Astrocyte of the cerebellum (primary cell): Measurements from ENCODE around the gene CBLB.
A peak's percentile ranks its signal among the peaks of the same experiment; 100 is the strongest.

ENCODE experiments used
- DNase-seq: peaks from one replicate; pipeline ENCODE4 v3.0.0-alpha.2; 2011; ENCODE audit warnings: low read depth
- H3K4me3 ChIP-seq: 2 replicates; pipeline ENCODE4 v1.5.1; 2011; ENCODE audit warnings: mild to moderate bottlenecking, low read depth, low read length, moderate library complexity
- in situ Hi-C: cut with HindIII; loops from 2 replicates; pipeline ENCODE4 v1.10.0; 2017; ENCODE audit warnings: low sequenced_read_pairs
- TF ChIP-seq, protein P1 (sequence below): IDR thresholded peaks from 2 replicates; pipeline ENCODE4 v1.5.1; 2012; ENCODE audit warnings: low read length, low read depth, moderate library complexity, mild to moderate bottlenecking; ENCODE audit errors: missing control alignments

CBLB gene

GRCh38 chr3:105791131-105791530, 77.7 kb downstream of the CBLB start:
- in situ Hi-C loops, result no loop called here
- TF ChIP-seq, protein P1, sequence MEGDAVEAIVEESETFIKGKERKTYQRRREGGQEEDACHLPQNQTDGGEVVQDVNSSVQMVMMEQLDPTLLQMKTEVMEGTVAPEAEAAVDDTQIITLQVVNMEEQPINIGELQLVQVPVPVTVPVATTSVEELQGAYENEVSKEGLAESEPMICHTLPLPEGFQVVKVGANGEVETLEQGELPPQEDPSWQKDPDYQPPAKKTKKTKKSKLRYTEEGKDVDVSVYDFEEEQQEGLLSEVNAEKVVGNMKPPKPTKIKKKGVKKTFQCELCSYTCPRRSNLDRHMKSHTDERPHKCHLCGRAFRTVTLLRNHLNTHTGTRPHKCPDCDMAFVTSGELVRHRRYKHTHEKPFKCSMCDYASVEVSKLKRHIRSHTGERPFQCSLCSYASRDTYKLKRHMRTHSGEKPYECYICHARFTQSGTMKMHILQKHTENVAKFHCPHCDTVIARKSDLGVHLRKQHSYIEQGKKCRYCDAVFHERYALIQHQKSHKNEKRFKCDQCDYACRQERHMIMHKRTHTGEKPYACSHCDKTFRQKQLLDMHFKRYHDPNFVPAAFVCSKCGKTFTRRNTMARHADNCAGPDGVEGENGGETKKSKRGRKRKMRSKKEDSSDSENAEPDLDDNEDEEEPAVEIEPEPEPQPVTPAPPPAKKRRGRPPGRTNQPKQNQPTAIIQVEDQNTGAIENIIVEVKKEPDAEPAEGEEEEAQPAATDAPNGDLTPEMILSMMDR, result no peak
- H3K4me3 ChIP-seq, result no peak overlapping the region
- DNase-seq, result peak; percentile 38

DNA sequence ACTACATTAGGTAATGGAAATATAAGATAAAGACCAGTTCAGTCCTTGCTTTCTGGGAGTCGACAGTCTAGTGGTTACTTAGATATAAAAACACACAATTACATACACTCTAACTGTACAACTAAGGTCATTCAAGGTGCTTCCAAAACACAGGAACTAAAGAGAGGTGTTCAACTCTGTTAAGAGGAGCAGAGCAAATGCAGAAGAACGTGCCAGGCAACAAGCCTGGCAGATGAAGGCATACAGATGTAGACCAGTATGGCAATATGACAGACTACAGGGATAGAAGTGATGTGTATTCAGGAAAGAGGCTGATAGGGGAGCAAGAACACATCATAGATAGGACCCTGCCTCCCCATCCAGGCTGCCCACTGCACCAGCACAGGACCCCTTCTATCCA, 78.3 kb downstream of the CBLB start:
- DNase-seq, result no peak
- in situ Hi-C loops, result no loop called here
- TF ChIP-seq, protein P1, result no peak
- H3K4me3 ChIP-seq, result no peak overlapping the region

- no peak overlapping the region for H3K4me3 ChIP-seq
- DNase-seq, result peak; percentile 28
- in situ Hi-C loops, result no loop called here
- TF ChIP-seq, protein P1, result no peak
These were observed 80.2 kb downstream of the CBLB start for GRCh38 chr3:105788593-105788992.

DNA sequence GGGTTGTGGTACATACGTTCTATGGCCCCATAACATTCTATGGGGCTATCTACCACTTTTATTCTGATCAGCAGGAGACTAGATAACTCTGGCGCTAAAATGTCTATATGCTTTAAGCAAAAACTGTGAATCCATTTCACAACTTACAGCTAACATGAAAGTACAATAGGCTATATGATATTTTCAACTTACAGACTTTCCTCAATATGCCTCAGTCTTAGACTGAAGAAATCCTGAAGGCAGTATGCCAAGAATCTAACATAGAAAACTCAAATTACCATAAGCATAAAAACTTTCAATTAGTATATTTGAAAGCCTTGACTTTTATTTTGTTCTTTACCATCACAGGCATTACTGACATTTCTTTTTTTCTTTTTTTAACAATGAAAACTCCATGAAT, 81.4 kb downstream of the CBLB start:
- TF ChIP-seq, protein P1, result no peak
- H3K4me3 ChIP-seq, result no peak overlapping the region

DNA sequence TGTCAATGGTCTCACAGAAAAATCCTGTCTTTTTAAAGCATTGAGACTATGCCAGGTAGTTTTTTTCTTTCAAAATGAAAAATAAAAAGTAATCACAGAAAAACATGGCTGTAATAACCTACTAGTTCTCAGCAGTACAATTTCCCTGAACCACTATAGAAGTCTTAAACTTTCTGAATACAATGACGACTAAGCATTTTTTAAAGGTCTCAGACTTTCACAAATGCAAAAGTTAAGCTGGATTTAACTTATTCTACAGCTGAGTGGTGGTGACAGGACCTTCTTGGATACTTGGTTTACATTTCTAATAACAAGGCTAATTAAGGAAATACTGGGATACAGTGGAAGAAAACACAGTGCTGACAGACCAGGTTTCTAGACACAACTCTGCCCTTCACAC, 81.8 kb downstream of the CBLB start:
- TF ChIP-seq, protein P1, result no peak
- H3K4me3 ChIP-seq, result no peak overlapping the region
- DNase-seq, result no peak
- in situ Hi-C loops, result no loop called here

More for the DNA sequence above, 81.4 kb downstream of the CBLB start:
- in situ Hi-C loops, result no loop called here
- no peak for DNase-seq

- TF ChIP-seq, protein P1, result no peak
- DNase-seq, result no peak
- in situ Hi-C loops, result no loop called here
- H3K4me3 ChIP-seq, result no peak overlapping the region
These were observed 82.6 kb downstream of the CBLB start for GRCh38 chr3:105786241-105786640.

DNA sequence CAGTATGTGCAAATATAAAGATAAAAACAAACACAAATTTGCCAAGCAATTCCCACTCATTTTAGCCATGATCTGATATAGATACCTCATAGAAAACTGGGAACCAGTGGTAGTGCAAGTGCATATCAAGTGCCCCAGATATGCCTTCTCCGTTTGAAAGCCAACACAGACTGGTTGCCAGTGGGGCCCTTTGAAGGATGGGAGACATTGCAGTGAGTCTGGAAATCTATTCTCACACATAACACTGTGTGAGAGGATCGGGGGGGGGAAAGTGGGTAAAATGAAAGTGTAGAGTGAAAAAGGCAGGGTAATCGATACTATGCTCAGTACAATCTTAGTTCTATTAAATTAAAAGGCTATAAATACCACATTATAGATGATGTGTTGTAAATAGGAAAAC, 83.0 kb downstream of the CBLB start:
- no peak overlapping the region for H3K4me3 ChIP-seq
- TF ChIP-seq, protein P1, result no peak
- in situ Hi-C loops, result no loop called here
- no peak for DNase-seq
